HepG2 (cell line): ENCODE measurements around the gene WDR87. TPM values are rescaled to one million over a fixed set of nuclear protein-coding genes. Genes with fewer than 3 reads are reported as not detected.

Experiments
- GLI4 ChIP-seq: sonication (generic); formaldehyde crosslinking; IDR thresholded peaks from 2 replicates; pipeline ENCODE4 v1.5.1; 2020; ENCODE audit warnings: missing genetic modification reagents, mild to moderate bottlenecking, moderate library complexity, borderline replicate concordance
- HNF1B ChIP-seq: sonication (generic); formaldehyde crosslinking; IDR thresholded peaks from 2 replicates; pipeline ENCODE4 v1.5.1; 2020; ENCODE audit warnings: mild to moderate bottlenecking, moderate library complexity, missing genetic modification reagents
- MLX ChIP-seq: IDR thresholded peaks from 2 replicates; pipeline ENCODE4 v1.6.1; 2016
- NFKBIZ ChIP-seq: IDR thresholded peaks from 2 replicates; pipeline ENCODE4 v1.6.1; 2018; ENCODE audit warnings: missing genetic modification reagents, missing compliant biosample characterization
- RBFOX2 ChIP-seq: fragments of 200-400 bp; formaldehyde crosslinking; IDR thresholded peaks from 2 replicates; pipeline ENCODE4 v1.6.1; 2017; ENCODE audit warnings: low read depth, mild to moderate bottlenecking, low read length
- RORA ChIP-seq: sonication (generic); formaldehyde crosslinking; IDR thresholded peaks from 2 replicates; pipeline ENCODE4 v1.5.0; 2020; ENCODE audit warnings: mild to moderate bottlenecking, missing genetic modification reagents, moderate library complexity
- SNAI1 ChIP-seq: sonication (generic); formaldehyde crosslinking; IDR thresholded peaks from 2 replicates; pipeline ENCODE4 v1.5.0; 2020; ENCODE audit warnings: mild to moderate bottlenecking, missing genetic modification reagents, borderline replicate concordance
- TIGD3 ChIP-seq: sonication (generic); formaldehyde crosslinking; IDR thresholded peaks from 2 replicates; pipeline ENCODE4 v1.5.1; 2020; ENCODE audit warnings: mild to moderate bottlenecking, missing genetic modification reagents, borderline replicate concordance
- ZGPAT ChIP-seq: IDR thresholded peaks from 2 replicates; pipeline ENCODE4 v1.6.1; 2016; ENCODE audit warnings: mild to moderate bottlenecking
- ZNF124 ChIP-seq: sonication (generic); formaldehyde crosslinking; IDR thresholded peaks from 2 replicates; pipeline ENCODE4 v1.4.0; 2020; ENCODE audit warnings: missing genetic modification reagents
- ZSCAN12 ChIP-seq: sonication (generic); formaldehyde crosslinking; IDR thresholded peaks from 2 replicates; pipeline ENCODE4 v1.9.0; 2021; ENCODE audit warnings: mild to moderate bottlenecking, missing genetic modification reagents
- ZSCAN29 ChIP-seq: sonication (generic); formaldehyde crosslinking; conservative IDR thresholded peaks from 2 replicates; pipeline ENCODE4 v1.4.0; 2020; ENCODE audit warnings: mild to moderate bottlenecking, missing genetic modification reagents
- polyA plus RNA-seq, 8 experiments: library from polyadenylated mRNA; depleted of rRNA in 3 of 8; stranded (reverse) in 7 of 8; unstranded in 1 of 8; fragments of >200 nt; fragmentation: Illumina TruSeq in 4 of 8; extraction: Trizol in 4 of 8; gene quantifications; 2 replicates each; pipeline versions ENCODE4 v1.2.1 to v1.2.3, GENCODE V29; 2011 to 2016; ENCODE audit warnings: low read depth in 4 of 8, missing spikeins in 1 of 8, mixed read lengths in 1 of 8; ENCODE audit not compliant: insufficient read depth in 1 of 8
- total RNA-seq, 5 experiments: library from RNA; depleted of rRNA; stranded (reverse); fragments of >200 nt; fragmentation: Illumina TruSeq; extraction: Trizol; gene quantifications; 2 replicates each; pipeline ENCODE4 v1.2.3, GENCODE V29; 2016; ENCODE audit warnings: low read depth in 1 of 5
- TF ChIP-seq, protein P1 (sequence below): sonication (generic); formaldehyde crosslinking; IDR thresholded peaks from 2 replicates; pipeline ENCODE4 v1.9.0; 2021; ENCODE audit warnings: missing genetic modification reagents, borderline replicate concordance
- TF ChIP-seq, protein P2 (sequence below): sonication (generic); formaldehyde crosslinking; IDR thresholded peaks from 2 replicates; pipeline ENCODE4 v1.4.0; 2020; ENCODE audit warnings: low read depth, missing genetic modification reagents

WDR87 gene
- total and polyA plus RNA-seq, 2 of the 13 experiments (the other 11 are each of a cell fraction or from before 2014, with no cell fraction given): not detected

DNA sequence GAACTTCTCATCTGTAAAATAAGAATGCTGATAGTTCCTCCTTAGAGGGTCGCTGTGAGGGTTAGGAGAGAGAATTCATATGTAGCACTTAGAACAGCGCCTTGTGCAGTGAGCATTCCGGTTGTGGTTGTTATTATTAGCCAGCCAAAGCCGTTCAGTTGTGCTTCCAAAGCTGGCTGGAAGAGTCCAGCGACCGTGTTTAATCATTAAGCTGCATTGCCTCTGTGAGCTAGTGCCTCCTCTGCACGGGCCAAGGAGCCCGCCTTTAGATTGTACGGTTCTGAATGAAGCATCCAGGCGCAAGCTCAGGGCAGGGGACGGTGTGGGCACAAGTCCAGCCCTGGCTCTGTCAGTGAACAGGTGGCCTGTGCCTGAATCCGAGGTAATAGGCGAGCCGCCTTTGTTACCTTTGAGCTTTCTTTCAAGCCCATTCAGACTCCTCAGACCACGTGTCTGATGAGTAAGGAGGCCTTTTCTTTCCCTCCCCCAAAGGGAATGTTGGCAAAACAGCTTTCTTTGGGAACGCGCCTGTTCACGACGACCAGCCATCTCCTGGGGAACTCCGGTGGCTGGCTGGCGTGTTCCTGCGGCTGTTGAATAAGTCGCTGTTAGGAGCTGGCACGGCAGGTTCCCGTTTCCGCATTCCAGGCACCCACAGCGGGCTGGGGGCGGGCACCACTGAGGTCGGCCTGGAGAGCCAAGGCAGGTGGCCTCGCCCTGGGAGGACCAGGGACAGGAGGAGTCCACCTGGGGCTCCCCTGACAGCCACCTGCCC is 25.7 kb upstream of the WDR87 start (continued):
- TF ChIP-seq TIGD3 (CRISPR knock-in tag) (no peak), ZSCAN12 (CRISPR knock-in tag) (no peak), RBFOX2 (peak; percentile 40), MLX (CRISPR knock-in tag) (no peak), SNAI1 (CRISPR knock-in tag) (0 out of 2 replicates have a peak, but pooled peaks have one; percentile 32), HNF1B (CRISPR knock-in tag) (peak; percentile 97), ZSCAN29 (CRISPR knock-in tag) (no peak), ZNF124 (CRISPR knock-in tag) (0 out of 2 replicates have a peak, but pooled peaks have one; percentile 41), RORA (CRISPR knock-in tag) (no peak), ZGPAT (CRISPR knock-in tag) (peak; percentile 77; the same call in 1 of the 2 replicates), NFKBIZ (CRISPR knock-in tag) (0 out of 2 replicates have a peak, but pooled peaks have one; percentile 45), GLI4 (peak; percentile 59; the same call in 1 of the 2 replicates)
- TF ChIP-seq, protein P1, sequence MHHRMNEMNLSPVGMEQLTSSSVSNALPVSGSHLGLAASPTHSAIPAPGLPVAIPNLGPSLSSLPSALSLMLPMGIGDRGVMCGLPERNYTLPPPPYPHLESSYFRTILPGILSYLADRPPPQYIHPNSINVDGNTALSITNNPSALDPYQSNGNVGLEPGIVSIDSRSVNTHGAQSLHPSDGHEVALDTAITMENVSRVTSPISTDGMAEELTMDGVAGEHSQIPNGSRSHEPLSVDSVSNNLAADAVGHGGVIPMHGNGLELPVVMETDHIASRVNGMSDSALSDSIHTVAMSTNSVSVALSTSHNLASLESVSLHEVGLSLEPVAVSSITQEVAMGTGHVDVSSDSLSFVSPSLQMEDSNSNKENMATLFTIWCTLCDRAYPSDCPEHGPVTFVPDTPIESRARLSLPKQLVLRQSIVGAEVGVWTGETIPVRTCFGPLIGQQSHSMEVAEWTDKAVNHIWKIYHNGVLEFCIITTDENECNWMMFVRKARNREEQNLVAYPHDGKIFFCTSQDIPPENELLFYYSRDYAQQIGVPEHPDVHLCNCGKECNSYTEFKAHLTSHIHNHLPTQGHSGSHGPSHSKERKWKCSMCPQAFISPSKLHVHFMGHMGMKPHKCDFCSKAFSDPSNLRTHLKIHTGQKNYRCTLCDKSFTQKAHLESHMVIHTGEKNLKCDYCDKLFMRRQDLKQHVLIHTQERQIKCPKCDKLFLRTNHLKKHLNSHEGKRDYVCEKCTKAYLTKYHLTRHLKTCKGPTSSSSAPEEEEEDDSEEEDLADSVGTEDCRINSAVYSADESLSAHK (CRISPR knock-in tag): no peak
- TF ChIP-seq, protein P2, sequence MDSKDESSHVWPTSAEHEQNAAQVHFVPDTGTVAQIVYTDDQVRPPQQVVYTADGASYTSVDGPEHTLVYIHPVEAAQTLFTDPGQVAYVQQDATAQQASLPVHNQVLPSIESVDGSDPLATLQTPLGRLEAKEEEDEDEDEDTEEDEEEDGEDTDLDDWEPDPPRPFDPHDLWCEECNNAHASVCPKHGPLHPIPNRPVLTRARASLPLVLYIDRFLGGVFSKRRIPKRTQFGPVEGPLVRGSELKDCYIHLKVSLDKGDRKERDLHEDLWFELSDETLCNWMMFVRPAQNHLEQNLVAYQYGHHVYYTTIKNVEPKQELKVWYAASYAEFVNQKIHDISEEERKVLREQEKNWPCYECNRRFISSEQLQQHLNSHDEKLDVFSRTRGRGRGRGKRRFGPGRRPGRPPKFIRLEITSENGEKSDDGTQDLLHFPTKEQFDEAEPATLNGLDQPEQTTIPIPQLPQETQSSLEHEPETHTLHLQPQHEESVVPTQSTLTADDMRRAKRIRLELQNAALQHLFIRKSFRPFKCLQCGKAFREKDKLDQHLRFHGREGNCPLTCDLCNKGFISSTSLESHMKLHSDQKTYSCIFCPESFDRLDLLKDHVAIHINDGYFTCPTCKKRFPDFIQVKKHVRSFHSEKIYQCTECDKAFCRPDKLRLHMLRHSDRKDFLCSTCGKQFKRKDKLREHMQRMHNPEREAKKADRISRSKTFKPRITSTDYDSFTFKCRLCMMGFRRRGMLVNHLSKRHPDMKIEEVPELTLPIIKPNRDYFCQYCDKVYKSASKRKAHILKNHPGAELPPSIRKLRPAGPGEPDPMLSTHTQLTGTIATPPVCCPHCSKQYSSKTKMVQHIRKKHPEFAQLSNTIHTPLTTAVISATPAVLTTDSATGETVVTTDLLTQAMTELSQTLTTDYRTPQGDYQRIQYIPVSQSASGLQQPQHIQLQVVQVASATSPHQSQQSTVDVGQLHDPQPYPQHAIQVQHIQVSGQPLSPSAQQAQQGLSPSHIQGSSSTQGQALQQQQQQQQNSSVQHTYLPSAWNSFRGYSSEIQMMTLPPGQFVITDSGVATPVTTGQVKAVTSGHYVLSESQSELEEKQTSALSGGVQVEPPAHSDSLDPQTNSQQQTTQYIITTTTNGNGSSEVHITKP (CRISPR knock-in tag): no peak
